A549 (cell line): ENCODE measurements around the gene AUH. TPM values are rescaled to one million over a fixed set of nuclear protein-coding genes. Genes with fewer than 3 reads are reported as not detected.

Experiments used
- ATAC-seq, 2 experiments: fragments of 200-7000 bp in 1 of 2; fragments of >200 bp in 1 of 2; cut with Nextera tagmentation in 1 of 2; cut with Tn5 transposase in 1 of 2; 3 replicates each; pipeline versions ENCODE4 v1.8.0 to v1.9.1; 2018 to 2020; ENCODE audit warnings: mild to moderate bottlenecking in 1 of 2, moderate library complexity in 1 of 2
- CTCF ChIA-PET: fragments of 300-600 bp; sonication (Branson Sonifier 250); formaldehyde crosslinking; extraction: SDS; loops from one replicate; lab custom pipeline; 2021; ENCODE audit warnings: antibody characterized with exemption, inconsistent platforms; lab: Yijun Ruan, JAX
- POLR2A ChIA-PET: fragments of 350-600 bp; formaldehyde crosslinking; extraction: SDS; loops from one replicate; lab custom pipeline; 2021; ENCODE audit warnings: antibody characterized with exemption, inconsistent platforms; lab: Yijun Ruan, JAX
- DNase-seq, 2 experiments: peaks; one replicate each; pipeline versions ENCODE4 v3.0.0 to v3.0.0-alpha.2; 2011 to 2016; ENCODE audit warnings: low read depth in 1 of 2, low spot score in 1 of 2
- FAIRE-seq: peaks from 2 replicates; lab custom pipeline; 2011; peaks lifted over from hg19 to GRCh38; lab: Jason Lieb, UNC
- H3K27ac ChIP-seq, 2 experiments: fragments of >200 bp; sonication (Bioruptor Twin); formaldehyde crosslinking; 3 replicates each; pipeline ENCODE4 v1.5.1; 2016 to 2017
- H3K4me1 ChIP-seq: fragments of >200 bp; sonication (Bioruptor Twin); formaldehyde crosslinking; 3 replicates; pipeline ENCODE4 v1.6.1; 2016
- H3K4me2 ChIP-seq: fragments of >200 bp; sonication (Bioruptor Twin); formaldehyde crosslinking; 3 replicates; pipeline ENCODE4 v1.6.1; 2016
- H3K4me3 ChIP-seq: fragments of >200 bp; sonication (Bioruptor Twin); formaldehyde crosslinking; 3 replicates; pipeline ENCODE4 v1.5.1; 2016
- H3K9me3 ChIP-seq: fragments of >200 bp; sonication (Bioruptor Twin); formaldehyde crosslinking; 3 replicates; pipeline ENCODE4 v1.6.1; 2016
- CBX2 ChIP-seq: fragments of 200-600 bp; sonication (generic); IDR thresholded peaks from 2 replicates; pipeline ENCODE4 v1.6.1; 2016; ENCODE audit warnings: low read depth, mild to moderate bottlenecking, borderline replicate concordance
- CEBPB ChIP-seq, 2 experiments: fragments of >200 bp in 1 of 2; sonication (Bioruptor Twin) in 1 of 2; formaldehyde crosslinking in 1 of 2; IDR thresholded peaks; 2 replicates each; pipeline ENCODE4 v1.6.1; 2012 to 2016
- EHMT2 ChIP-seq: fragments of 200-600 bp; sonication (generic); IDR thresholded peaks from 2 replicates; pipeline ENCODE4 v1.6.1; 2016; ENCODE audit warnings: antibody characterized with exemption, low read depth, mild to moderate bottlenecking, moderate library complexity
- ELK1 ChIP-seq: fragments of 150-350 bp; IDR thresholded peaks from 2 replicates; pipeline ENCODE4 v1.6.1; 2014; ENCODE audit warnings: low read depth, mild to moderate bottlenecking, low read length
- FOSL2 ChIP-seq, 2 experiments: fragments of 450-650 bp in 1 of 2; fragments of >200 bp in 1 of 2; sonication (Bioruptor Twin) in 1 of 2; formaldehyde crosslinking; IDR thresholded peaks; 2 replicates each; pipeline versions ENCODE4 v1.5.0 to v1.6.1; 2016 to 2020; ENCODE audit warnings: mild to moderate bottlenecking in 1 of 2, moderate library complexity in 1 of 2
- HDAC2 ChIP-seq: fragments of 200-600 bp; sonication (generic); IDR thresholded peaks from 2 replicates; pipeline ENCODE4 v1.6.1; 2016
- HES2 ChIP-seq: fragments of >200 bp; sonication (Bioruptor Twin); formaldehyde crosslinking; IDR thresholded peaks from 2 replicates; pipeline ENCODE4 v1.6.1; 2016
- HMGXB4 ChIP-seq: fragments of 250-450 bp; sonication (Bioruptor Pico); IDR thresholded peaks from 2 replicates; pipeline ENCODE4 v1.5.0; 2021; ENCODE audit warnings: mild to moderate bottlenecking, moderate library complexity, borderline replicate concordance
- JUN ChIP-seq, 2 experiments: fragments of >200 bp; sonication (Bioruptor Twin); formaldehyde crosslinking; IDR thresholded peaks; 2 replicates in 1 of 2; 3 replicates in 1 of 2; pipeline ENCODE4 v1.6.1; 2016 to 2017
- JUNB ChIP-seq: fragments of >200 bp; sonication (Bioruptor Twin); formaldehyde crosslinking; IDR thresholded peaks from 2 replicates; pipeline ENCODE4 v1.6.1; 2016
- KDM1A ChIP-seq: fragments of 200-600 bp; sonication (generic); IDR thresholded peaks from 2 replicates; pipeline ENCODE4 v1.6.1; 2016; ENCODE audit warnings: low read depth, mild to moderate bottlenecking
- MAFK ChIP-seq: fragments of 450-650 bp; IDR thresholded peaks from 2 replicates; pipeline ENCODE4 v1.6.1; 2014; ENCODE audit not compliant: partially characterized antibody
- MAZ ChIP-seq: fragments of 150-350 bp; IDR thresholded peaks from 2 replicates; pipeline ENCODE4 v1.6.1; 2014; ENCODE audit warnings: antibody characterized with exemption, low read depth, low read length, borderline replicate concordance
- NFE2L2 ChIP-seq: fragments of 150-350 bp; conservative IDR thresholded peaks from 2 replicates; pipeline ENCODE4 v1.6.1; 2014; ENCODE audit warnings: low read length
- RAD21 ChIP-seq, 2 experiments: fragments of >200 bp in 1 of 2; sonication (Bioruptor Twin) in 1 of 2; formaldehyde crosslinking in 1 of 2; IDR thresholded peaks in 1 of 2; conservative IDR thresholded peaks in 1 of 2; 2 replicates in 1 of 2; 3 replicates in 1 of 2; pipeline ENCODE4 v1.6.1; 2012 to 2018; ENCODE audit warnings: inconsistent platforms in 1 of 2
- SMC3 ChIP-seq: fragments of >200 bp; sonication (Bioruptor Twin); formaldehyde crosslinking; IDR thresholded peaks from 3 replicates; pipeline ENCODE4 v1.6.1; 2018; ENCODE audit warnings: inconsistent platforms
- TP53 ChIP-seq: fragments of 250-450 bp; sonication (Bioruptor Pico); IDR thresholded peaks from 2 replicates; pipeline ENCODE4 v1.5.0; 2021; ENCODE audit warnings: mild to moderate bottlenecking, moderate library complexity
- ZFP36 ChIP-seq: fragments of 450-650 bp; IDR thresholded peaks from 2 replicates; pipeline ENCODE4 v1.6.1; 2014; ENCODE audit warnings: borderline replicate concordance; ENCODE audit not compliant: partially characterized antibody
- ZSCAN20 ChIP-seq: fragments of 250-450 bp; sonication (Bioruptor Pico); IDR thresholded peaks from 2 replicates; pipeline ENCODE4 v1.8.0; 2022; ENCODE audit warnings: mild to moderate bottlenecking, moderate library complexity
- WGBS: methylation state at CpG from one replicate; pipeline ENCODE4 v1.1.6; 2017; ENCODE audit errors: missing lambda C conversion rate; 5-methylcytosine and 5-hydroxymethylcytosine counted together
- polyA plus RNA-seq, 4 experiments: library from polyadenylated mRNA; depleted of rRNA in 3 of 4; stranded (reverse); fragments of >200 nt; fragmentation: RNase III in 1 of 4; extraction: RNeasy Plus Mini Kit Qiagen cat#74134 plus additional on column Dnase treatment in 1 of 4; gene quantifications; 2 replicates in 3 of 4; 3 replicates in 1 of 4; pipeline ENCODE4 v1.2.3, GENCODE V29; 2011 to 2017

Gene AUH
- polyA plus RNA-seq, 2 of the 4 experiments (the other 2 are of a cell fraction): 11.1 to 15.9 TPM

- DNase-seq: no peak
- no peak overlapping the region for H3K4me2 ChIP-seq
- 0 out of 6 replicates have a peak overlapping the region, but pooled peaks of 1 of the 2 experiments have one; percentile 18 for H3K27ac ChIP-seq
- 88% methylated on average over 10 of the region's 10 CpGs for WGBS
- CTCF ChIA-PET: interaction anchor here (0.5 kb wide), 1 partner anchor 440 kb away, joined by 3 read pairs; no protein-coding TSS in a partner anchor
- no peak for ATAC-seq
- TF ChIP-seq KDM1A (no peak), MAFK (no peak)
- H3K4me1 ChIP-seq: peaks cover 15% of the 10 kb centered on the region; the same call in 2 of the 3 replicates
- POLR2A ChIA-PET: no interaction called here
- no peak for FAIRE-seq
- H3K9me3 ChIP-seq: peaks cover 7% of the 10 kb centered on the region; the same call in 1 of the 3 replicates
- H3K4me3 ChIP-seq: no peak overlapping the region
Observed at GRCh38 chr9:91185193-91185886, 176.4 kb downstream of the AUH start.

- FAIRE-seq (no peak), DNase-seq (peak in 1 of 2 experiments; percentile 54), ATAC-seq (peak in 1 of 2 experiments; percentile 74; a peak in 1 of 6 replicates)
- WGBS: 66% methylated on average over 12 of the region's 12 CpGs
- H3K27ac ChIP-seq: peak overlapping the region; percentile 46 to 66; a peak in 5 of 6 replicates
- ChIA-PET POLR2A (interaction anchor here (0.9 kb wide), 1 partner anchor 18 kb away, joined by 3 read pairs; no protein-coding TSS in a partner anchor), CTCF (interaction anchor here (1.2 kb wide), 1 partner anchor 93 kb away, joined by 3 read pairs; no protein-coding TSS in a partner anchor)
- no peak overlapping the region for H3K4me3 ChIP-seq
- no peaks in the 10 kb centered on the region for H3K9me3 ChIP-seq
- peaks cover 15% of the 10 kb centered on the region; the same call in 2 of the 3 replicates for H3K4me1 ChIP-seq
- H3K4me2 ChIP-seq: peak overlapping the region; percentile 33; the same call in 2 of the 3 replicates
- TF ChIP-seq EHMT2: no peak
- peak; percentile 17; the same call in 1 of the 2 replicates for TF ChIP-seq JUNB
- TF ChIP-seq FOSL2 (IDR thresholded peaks at IDR 0.05): no peak
- TF ChIP-seq FOSL2 (CRISPR knock-in tag; IDR thresholded peaks at IDR 0.05): peak; percentile 14; the same call in 1 of the 2 replicates
- peak; percentile 92 to 95 for TF ChIP-seq CEBPB (IDR thresholded peaks at IDR 0.05)
- no peak for TF ChIP-seq TP53 (CRISPR knock-in tag)
- TF ChIP-seq SMC3: 0 out of 3 replicates have a peak, but pooled peaks have one; percentile 28
- TF ChIP-seq ZSCAN20 (CRISPR knock-in tag): no peak
- TF ChIP-seq HES2: peak; percentile 89
- TF ChIP-seq NFE2L2: no peak
- TF ChIP-seq ZFP36: no peak
- no peak for TF ChIP-seq CBX2
- no peak for TF ChIP-seq HMGXB4 (CRISPR knock-in tag)
- no peak for TF ChIP-seq ELK1
- peak in 1 of 2 experiments; percentile 32; a peak in 2 of 5 replicates for TF ChIP-seq RAD21 (conservative IDR thresholded peaks at IDR 0.05 in 1 of 2, IDR thresholded peaks at IDR 0.05 in 1 of 2)
- TF ChIP-seq JUN (IDR thresholded peaks at IDR 0.05): 0 out of 5 replicates have a peak, but pooled peaks of 1 of the 2 experiments have one; percentile 29
- TF ChIP-seq HDAC2: no peak
- TF ChIP-seq MAZ: no peak
Observed at GRCh38 chr9:91182429-91183225, 179.1 kb downstream of the AUH start.
